Smooth muscle cell (in vitro differentiated cells): Measurements from ENCODE around the gene LRCH1. TPM values are rescaled to one million over a fixed set of nuclear protein-coding genes. Genes with fewer than 3 reads are reported as not detected.
A peak's percentile ranks its signal among the peaks of the same experiment; 100 is the strongest.

Experiments
- DNase-seq: peaks from one replicate; lab custom pipeline; 2025; ENCODE audit not compliant: unreplicated experiment; lab: John Stamatoyannopoulos, UW
- H2AFZ ChIP-seq: fragments of 200-600 bp; sonication (generic); 2 replicates; pipeline ENCODE4 v1.6.0; 2016; ENCODE audit warnings: antibody characterized with exemption, low read depth, mild to moderate bottlenecking
- H3F3A ChIP-seq: fragments of 200-600 bp; sonication (generic); 2 replicates; pipeline ENCODE4 v1.6.0; 2017; ENCODE audit warnings: antibody characterized with exemption, low read depth
- H3K27ac ChIP-seq: fragments of 200-600 bp; sonication (generic); 2 replicates; pipeline ENCODE4 v1.5.1; 2016; ENCODE audit warnings: low read depth, mild to moderate bottlenecking
- H3K27me3 ChIP-seq: fragments of 200-600 bp; sonication (generic); 2 replicates; pipeline ENCODE4 v1.6.1; 2016; ENCODE audit warnings: low read depth, mild to moderate bottlenecking
- H3K36me3 ChIP-seq: fragments of 200-600 bp; sonication (generic); 2 replicates; pipeline ENCODE4 v1.5.1; 2016; ENCODE audit warnings: low read depth
- H3K4me1 ChIP-seq: fragments of 200-600 bp; sonication (generic); 2 replicates; pipeline ENCODE4 v1.5.1; 2016; ENCODE audit warnings: low read depth
- H3K4me2 ChIP-seq: fragments of 200-600 bp; sonication (generic); 2 replicates; pipeline ENCODE4 v1.6.0; 2016; ENCODE audit warnings: mild to moderate bottlenecking
- H3K4me3 ChIP-seq: fragments of 200-600 bp; sonication (generic); 2 replicates; pipeline ENCODE4 v1.5.1; 2016; ENCODE audit warnings: mild to moderate bottlenecking
- H3K79me2 ChIP-seq: fragments of 200-600 bp; sonication (generic); 2 replicates; pipeline ENCODE4 v1.6.0; 2016; ENCODE audit warnings: low read depth, mild to moderate bottlenecking
- H3K9ac ChIP-seq: fragments of 200-600 bp; sonication (generic); 2 replicates; pipeline ENCODE4 v1.6.0; 2016; ENCODE audit warnings: low read depth
- H3K9me3 ChIP-seq: fragments of 200-600 bp; sonication (generic); replicated peaks from 2 replicates; pipeline ENCODE4 v1.5.1; 2016; ENCODE audit warnings: low read depth
- H4K20me1 ChIP-seq: fragments of 200-600 bp; sonication (generic); 2 replicates; pipeline ENCODE4 v1.6.0; 2016; ENCODE audit warnings: low read depth
- WGBS: methylation state at CpG from one replicate; pipeline ENCODE4 v1.1.7; 2016; ENCODE audit warnings: low lambda C conversion rate; 5-methylcytosine and 5-hydroxymethylcytosine counted together
- polyA plus RNA-seq: library from polyadenylated mRNA; unstranded; fragments of >200 nt; fragmentation: Nextera tagmentation; extraction: Ambion mirVana; gene quantifications from 2 replicates; pipeline ENCODE4 v1.2.1, GENCODE V29; 2016
- total RNA-seq: library from RNA; depleted of rRNA; stranded (reverse); fragments of >200 nt; gene quantifications from 2 replicates; pipeline ENCODE4 v1.2.3, GENCODE V29; 2014
- TF ChIP-seq, protein P1 (sequence below): fragments of 200-600 bp; sonication (generic); IDR thresholded peaks from 2 replicates; pipeline ENCODE4 v1.5.1; 2017; ENCODE audit warnings: borderline replicate concordance, mild to moderate bottlenecking, antibody characterized with exemption; ENCODE audit not compliant: insufficient read depth, poor library complexity, severe bottlenecking

LRCH1 gene
- total and polyA plus RNA-seq, 2 experiments from 2014 or later = 9.4 to 27.7 TPM

DNA sequence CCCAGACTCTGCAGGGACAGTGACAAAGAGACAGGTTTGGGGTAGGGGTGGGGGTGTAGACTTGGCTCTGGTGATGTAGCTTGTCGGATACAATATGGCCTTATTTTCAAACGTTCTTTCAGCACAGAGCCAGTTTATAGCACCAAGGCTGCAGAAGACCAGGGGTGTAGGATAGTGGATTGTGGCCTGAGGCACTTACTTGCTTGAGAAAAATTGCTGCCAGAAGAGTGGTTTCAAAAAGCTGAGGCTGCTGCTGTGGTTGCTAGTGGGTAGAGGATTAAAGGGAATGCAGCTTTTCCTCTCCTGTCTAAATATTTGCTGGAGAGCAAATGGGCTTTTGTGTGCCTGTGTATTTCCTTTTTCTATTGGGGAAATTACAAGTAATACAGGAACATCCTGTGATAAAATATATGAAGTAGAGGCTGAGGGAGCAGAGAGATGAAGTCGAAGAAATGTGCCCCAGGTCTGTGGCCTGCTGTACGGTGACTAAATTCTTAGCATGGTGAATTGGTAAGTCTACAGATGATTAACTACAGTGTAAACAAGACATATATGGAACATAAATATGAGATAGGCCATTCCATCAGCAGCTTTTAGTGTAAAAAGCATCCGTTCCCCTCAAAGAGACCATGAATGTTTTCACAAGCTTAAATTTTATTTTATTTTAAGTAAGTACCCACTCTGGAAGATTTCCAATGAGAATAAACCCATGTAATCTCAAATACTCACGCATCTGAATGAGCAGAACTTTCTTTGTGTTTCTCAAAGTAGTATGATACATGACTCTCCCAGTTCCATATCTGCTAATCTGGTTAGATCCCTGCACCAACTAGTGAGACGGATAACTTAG, 112.9 kb downstream of the LRCH1 start:
- Histone ChIP-seq H3F3A (peaks cover 33% of the 10 kb centered on the region), H3K4me2 (peak overlapping the region; percentile 76), H4K20me1 (peaks cover 43% of the 10 kb centered on the region), H3K36me3 (no peaks in the 10 kb centered on the region), H2AFZ (no peak overlapping the region), H3K79me2 (peaks cover 48% of the 10 kb centered on the region), H3K4me3 (peak overlapping the region; percentile 6), H3K9me3 (no peaks in the 10 kb centered on the region), H3K27me3 (no peaks in the 10 kb centered on the region), H3K4me1 (peaks cover 40% of the 10 kb centered on the region), H3K9ac (peak overlapping the region; percentile 10), H3K27ac (peak overlapping the region; percentile 80)
- TF ChIP-seq, protein P1, sequence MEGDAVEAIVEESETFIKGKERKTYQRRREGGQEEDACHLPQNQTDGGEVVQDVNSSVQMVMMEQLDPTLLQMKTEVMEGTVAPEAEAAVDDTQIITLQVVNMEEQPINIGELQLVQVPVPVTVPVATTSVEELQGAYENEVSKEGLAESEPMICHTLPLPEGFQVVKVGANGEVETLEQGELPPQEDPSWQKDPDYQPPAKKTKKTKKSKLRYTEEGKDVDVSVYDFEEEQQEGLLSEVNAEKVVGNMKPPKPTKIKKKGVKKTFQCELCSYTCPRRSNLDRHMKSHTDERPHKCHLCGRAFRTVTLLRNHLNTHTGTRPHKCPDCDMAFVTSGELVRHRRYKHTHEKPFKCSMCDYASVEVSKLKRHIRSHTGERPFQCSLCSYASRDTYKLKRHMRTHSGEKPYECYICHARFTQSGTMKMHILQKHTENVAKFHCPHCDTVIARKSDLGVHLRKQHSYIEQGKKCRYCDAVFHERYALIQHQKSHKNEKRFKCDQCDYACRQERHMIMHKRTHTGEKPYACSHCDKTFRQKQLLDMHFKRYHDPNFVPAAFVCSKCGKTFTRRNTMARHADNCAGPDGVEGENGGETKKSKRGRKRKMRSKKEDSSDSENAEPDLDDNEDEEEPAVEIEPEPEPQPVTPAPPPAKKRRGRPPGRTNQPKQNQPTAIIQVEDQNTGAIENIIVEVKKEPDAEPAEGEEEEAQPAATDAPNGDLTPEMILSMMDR = no peak
- WGBS = 14% methylated on average over 7 of the region's 7 CpGs
- DNase-seq = no peak

DNA sequence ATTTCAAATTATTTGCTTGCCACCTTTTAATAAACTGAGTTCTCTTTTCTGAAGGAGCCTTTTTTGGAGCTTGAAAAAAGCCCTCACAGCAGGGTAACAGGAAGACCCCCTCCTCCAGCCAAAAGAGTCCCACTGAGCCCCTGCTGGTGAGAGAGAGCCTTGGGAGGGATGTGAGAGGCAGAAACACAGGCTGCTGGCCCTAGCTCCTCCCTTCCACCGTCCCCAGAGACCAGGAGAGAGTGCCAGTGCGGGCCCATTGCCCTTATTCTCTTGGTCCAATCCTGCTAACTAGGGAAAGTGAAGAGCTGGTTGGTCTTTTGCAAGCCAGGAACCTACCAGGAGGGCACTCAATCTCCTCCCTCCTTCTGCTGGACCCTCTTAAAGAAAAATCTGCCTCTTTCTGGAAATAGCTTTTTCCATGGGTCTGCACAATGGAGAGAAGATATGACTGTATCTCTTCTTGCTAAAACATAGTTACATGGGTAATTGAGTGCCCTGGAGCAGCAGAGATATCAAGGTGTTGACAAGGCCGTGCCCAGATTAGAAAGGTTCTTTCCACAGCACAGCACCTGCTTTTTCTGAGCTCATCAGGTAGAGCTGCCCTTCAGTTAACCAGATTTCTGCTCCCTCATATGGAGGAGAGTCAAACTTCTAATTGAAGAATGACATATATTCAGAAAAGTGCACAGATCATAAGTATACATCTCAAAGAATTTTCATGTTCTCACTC, 113.9 kb downstream of the LRCH1 start:
- TF ChIP-seq, protein P1 = no peak
- DNase-seq = no peak
- no peak overlapping the region for H3K4me3 ChIP-seq
- H3K4me1 ChIP-seq = peaks cover 40% of the 10 kb centered on the region
- H3K4me2 ChIP-seq = peak overlapping the region; percentile 76
- H3K36me3 ChIP-seq = no peaks in the 10 kb centered on the region
- H3K27me3 ChIP-seq = no peaks in the 10 kb centered on the region
- peak overlapping the region; percentile 4 for H3K9ac ChIP-seq
- no peaks in the 10 kb centered on the region for H3K9me3 ChIP-seq
- H4K20me1 ChIP-seq = peaks cover 43% of the 10 kb centered on the region
- WGBS = 58% methylated on average over 3 of the region's 3 CpGs
- H2AFZ ChIP-seq = no peak overlapping the region
- peaks cover 42% of the 10 kb centered on the region for H3K79me2 ChIP-seq
- H3F3A ChIP-seq = peaks cover 33% of the 10 kb centered on the region
- H3K27ac ChIP-seq = peak overlapping the region; percentile 80

DNA sequence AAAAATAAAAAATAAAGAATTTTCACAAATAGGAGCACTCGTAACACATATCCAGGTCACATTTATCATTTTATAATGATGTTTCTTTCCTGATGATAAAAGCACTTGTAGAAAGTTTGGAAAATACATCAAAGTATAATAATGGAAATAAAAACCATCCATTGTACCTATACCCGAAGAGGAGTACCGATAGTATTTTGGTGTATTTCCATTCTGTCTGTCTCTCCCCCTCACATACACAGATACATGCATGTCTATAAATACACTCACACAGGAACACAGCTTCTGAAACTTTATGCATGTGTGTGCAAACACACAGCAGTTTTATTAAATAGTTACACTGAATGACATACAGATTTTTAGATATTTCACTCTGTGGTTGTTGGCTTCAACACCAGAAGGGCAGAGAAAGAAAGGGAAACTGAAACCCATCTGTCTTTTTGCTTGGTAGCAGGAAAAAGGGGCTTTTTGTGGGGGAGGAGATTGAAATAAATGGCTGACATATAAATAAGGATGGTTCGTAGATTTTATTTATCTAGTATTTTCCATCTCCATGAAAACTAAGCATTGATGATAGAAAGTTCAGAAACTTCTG, 114.8 kb downstream of the LRCH1 start:
- peak overlapping the region; percentile 44 for H3K4me2 ChIP-seq
- DNase-seq = no peak
- peak overlapping the region; percentile 33 for H3K27ac ChIP-seq
- no peak overlapping the region for H3K9ac ChIP-seq
- H3K9me3 ChIP-seq = no peaks in the 10 kb centered on the region
- WGBS = 100% methylated on average over 4 of the region's 4 CpGs
- H3K36me3 ChIP-seq = no peaks in the 10 kb centered on the region
- H3K27me3 ChIP-seq = no peaks in the 10 kb centered on the region
- TF ChIP-seq, protein P1 = no peak
- no peak overlapping the region for H3K4me3 ChIP-seq
- peaks cover 33% of the 10 kb centered on the region for H3F3A ChIP-seq
- H3K4me1 ChIP-seq = peaks cover 40% of the 10 kb centered on the region
- peaks cover 42% of the 10 kb centered on the region for H4K20me1 ChIP-seq
- H2AFZ ChIP-seq = no peak overlapping the region
- peaks cover 36% of the 10 kb centered on the region for H3K79me2 ChIP-seq
